H1 (cell line): ENCODE measurements around the gene MRI1. TPM values are rescaled to one million over a fixed set of nuclear protein-coding genes. Genes with fewer than 3 reads are reported as not detected.

Source experiments
- EP300 ChIP-seq, 2 experiments: IDR thresholded peaks; 1 replicate in 1 of 2; 2 replicates in 1 of 2; pipeline ENCODE4 v1.6.1; 2011 to 2012; ENCODE audit warnings: low read depth in 2 of 2, low read length in 2 of 2, mild to moderate bottlenecking in 2 of 2, borderline replicate concordance in 1 of 2, inconsistent platforms in 1 of 2, moderate library complexity in 1 of 2
- KDM5A ChIP-seq: fragments of 200-600 bp; IDR thresholded peaks from 2 replicates; pipeline ENCODE4 v1.7.1; 2012; ENCODE audit warnings: mild to moderate bottlenecking, low read length, inconsistent platforms, mixed read lengths
- MAFK ChIP-seq: IDR thresholded peaks from 2 replicates; pipeline ENCODE4 v1.6.1; 2012; ENCODE audit warnings: low read depth, mild to moderate bottlenecking, improper control_type of control experiment, low read length
- PHF8 ChIP-seq: fragments of 200-600 bp; sonication (generic); conservative IDR thresholded peaks from 2 replicates; pipeline ENCODE4 v1.7.1; 2012; ENCODE audit warnings: low read depth, mild to moderate bottlenecking, inconsistent platforms, low read length, moderate library complexity
- POU5F1 ChIP-seq: IDR thresholded peaks from 2 replicates; pipeline ENCODE4 v1.6.1; 2011; ENCODE audit warnings: low read depth, mild to moderate bottlenecking, low read length, moderate library complexity
- polyA plus RNA-seq, 7 experiments: library from polyadenylated mRNA; depleted of rRNA in 3 of 7; stranded (reverse) in 5 of 7; unstranded in 2 of 7; fragments of >200 nt in 5 of 7; fragments of 200-250 nt in 2 of 7; gene quantifications; 1 replicate in 5 of 7; 2 replicates in 1 of 7; 4 replicates in 1 of 7; pipeline versions ENCODE4 v1.2.1 to v1.2.3, GENCODE V29; 2011 to 2013; ENCODE audit warnings: missing spikeins in 2 of 7, mixed read lengths in 2 of 7
- total RNA-seq: library from RNA; stranded (reverse); fragmentation: NEBNext Ultra II Directional; extraction: Animal tissue kit (Norgen Biotek cat#: 25700); gene quantifications from 2 replicates; pipeline ENCODE4 v1.2.1, GENCODE V29; 2021
- TF ChIP-seq, protein P1 (sequence below), 3 experiments: IDR thresholded peaks; 1 replicate in 2 of 3; 2 replicates in 1 of 3; pipeline versions ENCODE4 v1.5.1 to v1.6.1; 2011; ENCODE audit warnings: low read length in 3 of 3, mild to moderate bottlenecking in 3 of 3, inconsistent platforms in 2 of 3, low read depth in 1 of 3, moderate library complexity in 1 of 3; ENCODE audit not compliant: insufficient read depth in 1 of 3; ENCODE audit errors: control extremely low read depth in 1 of 3

Gene MRI1
- total and polyA plus RNA-seq, 2 of the 8 experiments (the other 6 are each of a cell fraction or from before 2014, with no cell fraction given): 24.5 to 29.5 TPM

GRCh38 chr19:13788991-13789390 is 24.7 kb downstream of the MRI1 start (continued):
- TF ChIP-seq, protein P1, sequence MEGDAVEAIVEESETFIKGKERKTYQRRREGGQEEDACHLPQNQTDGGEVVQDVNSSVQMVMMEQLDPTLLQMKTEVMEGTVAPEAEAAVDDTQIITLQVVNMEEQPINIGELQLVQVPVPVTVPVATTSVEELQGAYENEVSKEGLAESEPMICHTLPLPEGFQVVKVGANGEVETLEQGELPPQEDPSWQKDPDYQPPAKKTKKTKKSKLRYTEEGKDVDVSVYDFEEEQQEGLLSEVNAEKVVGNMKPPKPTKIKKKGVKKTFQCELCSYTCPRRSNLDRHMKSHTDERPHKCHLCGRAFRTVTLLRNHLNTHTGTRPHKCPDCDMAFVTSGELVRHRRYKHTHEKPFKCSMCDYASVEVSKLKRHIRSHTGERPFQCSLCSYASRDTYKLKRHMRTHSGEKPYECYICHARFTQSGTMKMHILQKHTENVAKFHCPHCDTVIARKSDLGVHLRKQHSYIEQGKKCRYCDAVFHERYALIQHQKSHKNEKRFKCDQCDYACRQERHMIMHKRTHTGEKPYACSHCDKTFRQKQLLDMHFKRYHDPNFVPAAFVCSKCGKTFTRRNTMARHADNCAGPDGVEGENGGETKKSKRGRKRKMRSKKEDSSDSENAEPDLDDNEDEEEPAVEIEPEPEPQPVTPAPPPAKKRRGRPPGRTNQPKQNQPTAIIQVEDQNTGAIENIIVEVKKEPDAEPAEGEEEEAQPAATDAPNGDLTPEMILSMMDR (IDR thresholded peaks at IDR 0.05; ENCODE audit: control extremely low read depth in 1 of 3, insufficient read depth in 1 of 3, low read depth in 1 of 3, low read length in 3 of 3): no peak
- no peak for TF ChIP-seq EP300 (IDR thresholded peaks at IDR 0.05; ENCODE audit: borderline replicate concordance in 1 of 2, low read depth in 2 of 2, low read length in 2 of 2)
- TF ChIP-seq KDM5A: no peak
- no peak for TF ChIP-seq POU5F1
- TF ChIP-seq MAFK: no peak
- no peak for TF ChIP-seq PHF8
